Left renal pelvis (tissue), 4 donors: ENCODE results near the gene NYAP1. TPM values are rescaled to one million over a fixed set of nuclear protein-coding genes. Genes with fewer than 3 reads are reported as not detected.
A peak's percentile ranks its signal among the peaks of the same experiment; 100 is the strongest.
"Not testable (repeated sequence)": the region's sequence is repeated elsewhere in the genome, so short reads cannot be mapped to it uniquely, and the experiment has no call there.

ENCODE experiments used
- DNase-seq, 4 donors: peaks; one replicate each; pipeline ENCODE4 v3.0.0-alpha.2; 2013; ENCODE audit warnings: low read depth in 4 of 4, low spot score in 3 of 4
- polyA plus RNA-seq, 4 donors: library from polyadenylated mRNA; unstranded; fragments of 120-200 nt; gene quantifications; one replicate each; pipeline ENCODE4 v1.2.1, GENCODE V29; 2013; ENCODE audit not compliant: insufficient read length in 4 of 4

Gene NYAP1
- polyA plus RNA-seq, 4 donors, result 1.6 to 4.2 (median 2.2) TPM

- no peak for DNase-seq
Observed at GRCh38 chr7:100509231-100509630, 25.5 kb downstream of the NYAP1 start.

DNA sequence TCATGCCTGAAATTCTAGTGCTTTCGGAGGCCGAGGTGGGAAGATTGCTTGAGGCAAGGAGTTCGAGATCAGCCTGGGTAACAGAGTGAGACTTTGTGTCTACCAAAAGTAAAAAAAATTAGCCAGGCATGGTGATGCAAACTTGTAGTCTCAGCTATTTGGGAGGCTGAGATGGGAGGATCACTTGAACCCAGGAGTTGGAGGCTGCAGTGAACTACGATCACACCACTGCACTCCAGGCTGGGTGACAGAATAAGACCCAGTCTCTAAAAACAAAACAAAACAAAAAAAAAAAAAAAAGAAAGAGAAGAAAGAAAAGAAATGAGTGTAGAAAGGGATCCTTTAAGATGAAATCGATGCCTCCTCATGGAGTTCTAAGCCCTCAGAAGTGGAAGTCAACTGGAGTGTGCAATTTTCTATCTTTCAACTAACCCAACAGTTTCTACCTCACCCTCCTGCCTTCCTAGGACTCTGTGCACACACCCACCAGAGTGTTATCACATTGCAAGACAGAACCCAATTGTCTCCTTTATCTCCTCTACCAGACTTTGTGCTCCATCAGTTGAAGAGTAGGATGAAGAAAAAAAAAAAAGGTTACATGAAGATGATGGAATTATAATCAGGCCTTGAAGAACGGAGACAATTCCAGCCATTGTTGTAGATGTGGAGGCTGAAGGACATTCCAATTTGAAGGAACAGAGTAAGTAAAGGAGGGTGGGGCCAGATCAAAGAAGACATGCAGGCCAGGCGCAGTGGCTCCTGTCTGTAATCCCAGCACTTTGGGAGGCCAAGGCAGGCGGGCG lies 26.9 kb downstream of the NYAP1 start:
- DNase-seq, result no peak

GRCh38 chr7:100513212-100513810 lies 29.6 kb downstream of the NYAP1 start:
- no peak for DNase-seq

GRCh38 chr7:100515072-100515532 lies 31.4 kb downstream of the NYAP1 start:
- DNase-seq, result no peak

DNA sequence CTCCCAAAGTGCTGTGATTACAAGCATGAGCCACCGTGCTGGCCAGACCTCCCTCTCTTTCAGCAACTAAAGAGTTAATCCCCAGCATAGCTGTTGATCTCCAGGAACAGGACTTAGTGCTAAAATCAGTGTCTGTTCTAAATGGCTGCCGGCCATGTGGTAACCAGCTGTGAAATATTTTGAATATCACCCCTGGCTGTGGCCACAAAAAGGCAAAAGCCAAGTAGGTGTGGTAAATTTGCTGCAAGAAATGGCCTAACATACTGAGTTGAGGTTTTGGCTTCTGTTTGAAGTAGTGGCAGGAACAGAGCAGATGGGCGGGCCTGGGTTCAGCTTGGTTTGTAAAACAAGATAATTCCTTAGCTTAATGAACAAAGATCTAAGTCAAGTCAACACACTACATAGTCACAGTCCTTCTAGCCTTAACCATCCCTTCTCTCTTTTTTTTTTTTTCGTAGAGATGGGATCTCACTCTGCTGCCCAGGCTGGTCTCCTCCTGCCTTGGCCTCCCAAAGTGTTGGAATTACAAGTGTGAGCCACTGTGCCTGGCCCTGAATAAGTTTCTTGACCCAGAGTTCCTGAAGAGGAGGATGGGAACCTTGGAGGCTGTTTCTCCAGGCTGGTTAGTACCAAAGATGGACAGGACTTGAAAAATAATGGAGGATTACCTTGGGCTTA lies 32.5 kb downstream of the NYAP1 start:
- DNase-seq, result no peak

- DNase-seq, result no peak
Observed at GRCh38 chr7:100517305-100517704, 33.6 kb downstream of the NYAP1 start.

- no peak for DNase-seq
Observed at GRCh38 chr7:100519580-100519979, 35.9 kb downstream of the NYAP1 start.

DNA sequence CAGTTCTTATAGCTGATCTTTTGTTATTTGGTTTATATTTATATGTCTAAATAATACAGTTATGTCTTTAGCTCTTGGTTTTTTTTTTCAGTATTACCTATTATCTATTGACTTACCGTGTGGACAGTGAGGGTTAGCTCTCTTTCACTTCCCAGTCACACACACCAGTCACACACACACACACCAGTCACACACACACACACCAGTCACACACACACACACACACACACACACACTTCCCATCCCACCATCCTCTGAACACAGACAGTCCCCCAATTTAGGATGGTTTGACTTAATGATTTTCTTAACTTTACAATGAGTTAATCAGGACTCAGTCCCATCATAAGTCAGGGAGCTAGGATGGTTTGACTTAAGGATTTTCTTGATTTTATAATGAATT lies 36.4 kb downstream of the NYAP1 start:
- no peak for DNase-seq

- no peak for DNase-seq
Observed at GRCh38 chr7:100521076-100521475, 37.3 kb downstream of the NYAP1 start.

- DNase-seq, result not testable (repeated sequence)
Observed at GRCh38 chr7:100521909-100522593, 38.3 kb downstream of the NYAP1 start.

DNA sequence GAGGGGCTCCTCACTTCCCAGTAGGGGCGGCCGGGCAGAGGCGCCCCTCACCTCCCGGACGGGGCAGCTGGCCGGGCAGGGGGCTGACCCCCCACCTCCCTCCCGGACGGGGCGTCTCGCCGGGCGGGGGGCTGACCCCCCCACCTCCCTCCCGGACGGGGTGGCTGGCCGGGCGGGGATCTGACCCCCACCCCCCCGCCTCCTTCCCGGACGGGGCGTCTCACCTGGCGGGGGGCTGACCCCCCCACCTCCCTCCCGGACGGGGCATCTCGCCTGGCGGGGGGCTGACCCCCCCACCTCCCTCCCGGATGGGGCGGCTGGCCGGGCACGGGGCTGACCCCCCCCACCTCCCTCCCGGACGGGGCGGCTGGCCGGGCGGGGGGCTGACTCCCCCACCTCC lies 39.5 kb downstream of the NYAP1 start:
- DNase-seq, result not testable (repeated sequence)

DNA sequence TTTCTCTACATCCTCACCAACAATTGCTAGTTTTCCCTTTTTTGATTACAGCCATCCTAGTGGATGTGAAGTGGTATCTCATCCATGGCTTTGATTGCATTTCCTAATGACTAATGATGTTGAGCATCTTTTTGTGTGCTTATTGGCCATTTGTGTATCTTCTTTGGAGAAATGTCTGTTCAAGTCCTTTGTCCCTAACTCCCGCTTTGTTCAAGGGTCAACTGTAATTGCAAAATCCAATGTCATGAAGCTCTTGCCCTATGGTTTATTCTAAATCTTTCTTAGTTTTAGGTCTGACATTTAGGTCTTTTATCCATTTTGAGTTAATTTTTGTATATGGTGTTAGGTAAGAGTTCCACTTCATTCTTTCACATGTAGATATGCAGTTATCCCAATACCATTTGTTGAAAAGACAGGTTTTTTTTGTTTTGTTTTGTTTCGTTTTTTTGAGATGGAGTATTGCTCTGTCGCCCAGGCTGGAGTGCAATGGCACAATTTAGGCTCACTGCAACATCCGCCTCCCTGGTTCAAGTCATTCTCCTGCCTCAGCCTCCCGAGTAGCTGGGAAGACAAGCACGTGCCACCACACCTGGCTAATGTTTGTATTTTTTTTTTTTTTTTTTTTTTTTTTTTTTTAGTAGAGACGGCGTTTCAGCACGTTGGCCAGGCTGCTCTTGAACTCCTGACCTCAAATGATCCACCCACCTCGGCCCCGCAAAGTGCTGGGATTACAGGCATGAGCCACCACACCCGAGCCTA lies 44.6 kb downstream of the NYAP1 start:
- DNase-seq, result not testable (repeated sequence)

- no peak for DNase-seq
Observed at GRCh38 chr7:100532165-100533022, 48.7 kb downstream of the NYAP1 start.

DNA sequence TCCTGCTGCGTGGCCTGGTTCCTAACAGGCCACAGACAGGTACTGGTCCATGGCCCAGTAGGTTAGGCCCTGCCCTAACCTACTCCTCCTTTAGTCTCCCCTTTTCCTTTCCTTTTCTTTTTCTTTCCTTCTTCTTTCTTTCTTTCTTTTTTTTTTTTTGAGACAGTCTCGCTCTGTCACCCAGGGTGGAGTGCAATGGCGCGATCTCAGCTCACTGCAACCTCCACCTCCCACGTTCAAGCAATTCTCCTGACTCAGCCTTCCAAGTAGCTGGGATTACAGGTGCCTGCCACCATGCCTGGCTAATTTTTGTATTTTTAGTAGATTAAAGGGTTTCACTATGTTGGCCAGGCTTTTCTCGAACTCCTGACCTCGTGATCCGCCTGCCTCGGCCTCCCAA lies 52.3 kb downstream of the NYAP1 start:
- DNase-seq, result not testable (repeated sequence)

GRCh38 chr7:100536695-100537094 lies 53.0 kb downstream of the NYAP1 start:
- not testable (repeated sequence) for DNase-seq

DNA sequence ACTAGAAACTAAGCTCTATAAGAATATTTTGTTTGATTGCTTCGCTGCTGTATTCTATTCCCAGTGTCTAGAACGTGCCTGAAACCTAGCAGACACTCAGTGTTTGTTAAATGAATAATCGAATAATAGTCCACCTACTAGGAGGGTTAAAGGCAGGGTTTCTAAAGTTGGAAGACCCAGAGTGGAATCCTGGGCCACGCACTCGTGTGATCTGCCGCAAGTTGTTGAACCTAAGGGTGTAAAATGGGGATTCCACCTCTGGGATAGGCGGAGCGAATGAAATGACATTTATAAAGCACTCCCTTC lies 54.6 kb downstream of the NYAP1 start:
- no peak for DNase-seq

DNA sequence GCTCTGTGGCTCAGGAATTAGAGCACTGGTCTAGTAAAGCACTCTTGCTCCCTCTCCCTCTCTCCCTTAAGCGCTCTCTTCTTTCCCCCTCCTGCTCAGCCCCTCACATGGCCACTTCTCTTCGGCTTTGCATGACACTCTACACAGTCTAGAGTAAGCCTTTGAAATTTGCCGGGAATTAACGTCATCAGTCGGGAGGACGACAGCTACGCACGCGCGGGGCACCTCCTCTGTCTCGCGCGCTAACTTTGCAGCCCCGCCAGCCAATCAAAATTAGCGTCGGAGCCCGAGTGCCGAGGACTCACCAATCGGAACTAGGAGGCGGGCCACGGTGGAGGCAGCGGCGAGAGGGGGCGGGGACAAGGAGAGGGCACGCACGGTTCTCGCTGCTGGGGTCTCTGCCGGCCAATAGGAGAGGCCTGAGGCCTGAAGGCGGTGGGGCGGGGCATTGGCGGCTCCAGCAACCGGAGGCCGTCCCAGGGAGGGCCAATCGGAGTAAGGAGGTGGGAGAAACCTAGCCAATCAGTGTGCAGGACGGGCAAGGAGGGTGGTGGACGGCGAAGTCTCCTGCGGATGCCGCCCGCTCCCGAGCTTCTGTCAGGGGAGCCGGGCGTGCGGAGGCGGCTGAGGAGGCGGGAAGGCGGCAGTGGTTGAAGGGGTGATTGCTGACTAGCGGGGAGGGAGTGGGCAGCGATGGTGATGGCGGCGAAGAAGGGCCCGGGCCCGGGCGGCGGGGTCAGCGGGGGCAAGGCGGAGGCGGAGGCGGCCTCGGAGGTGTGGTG lies 55.1 kb downstream of the NYAP1 start, which contains the start of gene AGFG2:
AGFG2 (plus strand) TSS at position 550 of the 782 bp plus-strand sequence; CDS start at position 694, 144 bp downstream.
- peak; percentile 96 to 99 (median 98) for DNase-seq

DNA sequence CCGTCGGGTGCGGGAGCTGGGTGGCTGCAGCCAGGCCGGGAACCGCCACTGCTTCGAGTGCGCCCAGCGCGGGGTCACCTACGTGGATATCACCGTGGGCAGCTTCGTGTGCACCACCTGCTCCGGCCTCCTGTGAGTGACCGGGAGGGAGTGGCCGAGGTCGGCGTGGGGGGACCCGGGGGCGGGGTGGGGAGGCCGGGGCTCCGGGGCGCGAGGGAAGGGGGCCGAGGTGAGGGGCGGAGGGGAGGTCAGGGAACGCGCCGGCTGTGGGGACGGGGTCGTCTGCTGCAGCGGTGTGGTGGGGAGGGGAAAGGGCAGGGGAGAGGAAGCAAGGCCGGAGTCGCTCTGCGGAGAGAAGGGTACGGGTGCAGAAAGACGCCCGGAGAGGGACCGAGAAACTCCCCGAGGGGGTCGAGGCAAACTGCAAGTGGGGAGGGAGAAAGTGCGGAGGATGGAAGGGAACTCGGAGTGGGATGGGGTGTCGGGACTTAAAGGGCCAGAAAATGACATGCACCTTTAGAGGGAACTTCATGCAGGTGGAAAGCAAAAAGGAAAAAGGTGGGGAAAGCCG lies 55.8 kb downstream of the NYAP1 start:
- DNase-seq, result no peak
